Hypothalamus (tissue), 51 donors: ENCODE measurements around the gene EXTL2.
"Not testable (repeated sequence)": the region's sequence is repeated elsewhere in the genome, so short reads cannot be mapped to it uniquely, and the experiment has no call there.

Source experiments
- DNase-seq, 51 donors: peaks; one replicate each; lab custom pipeline; 2025; lab: John Stamatoyannopoulos, UW

EXTL2 gene

GRCh38 chr1:100866041-100866900 is 28.4 kb downstream of the EXTL2 start:
- peak in 1 of 51 donors; percentile 30 for DNase-seq

GRCh38 chr1:100862591-100862990 is 32.1 kb downstream of the EXTL2 start:
- DNase-seq = no peak

- no peak for DNase-seq
These were observed 33.3 kb downstream of the EXTL2 start for GRCh38 chr1:100861379-100861778.

- DNase-seq = no peak
These were observed 34.1 kb downstream of the EXTL2 start for GRCh38 chr1:100860397-100860991.

- not testable (repeated sequence) for DNase-seq
These were observed 39.5 kb downstream of the EXTL2 start for GRCh38 chr1:100855116-100855515.

- DNase-seq = no peak
These were observed 41.7 kb downstream of the EXTL2 start for GRCh38 chr1:100852976-100853375.

GRCh38 chr1:100851726-100852125 is 42.9 kb downstream of the EXTL2 start:
- no peak for DNase-seq

GRCh38 chr1:100847361-100848082 is 47.1 kb downstream of the EXTL2 start:
- DNase-seq = no peak

- not testable (repeated sequence) for DNase-seq
These were observed 51.5 kb downstream of the EXTL2 start for GRCh38 chr1:100843160-100843559.

GRCh38 chr1:100835866-100836842 is 58.5 kb downstream of the EXTL2 start:
- DNase-seq = no peak

GRCh38 chr1:100834777-100835660 is 59.6 kb downstream of the EXTL2 start:
- peak in 1 of 51 donors; percentile 4 for DNase-seq

- no peak for DNase-seq
These were observed 61.8 kb downstream of the EXTL2 start for GRCh38 chr1:100832694-100833428.

GRCh38 chr1:100825666-100826065 is 69.0 kb downstream of the EXTL2 start:
- not testable (repeated sequence) for DNase-seq
